ENCODE results near the gene DIDO1.
"Not testable (repeated sequence)": the region's sequence is repeated elsewhere in the genome, so short reads cannot be mapped to it uniquely, and the experiment has no call there.

Gene DIDO1

GRCh38 chr20:62854121-62854520 is 72.2 kb downstream of the DIDO1 start:
- no peak for DNase-seq (ENCODE audit: low spot score)

GRCh38 chr20:62853304-62853703 is 73.0 kb downstream of the DIDO1 start:
- not testable (repeated sequence) for DNase-seq (ENCODE audit: low spot score)

DNA sequence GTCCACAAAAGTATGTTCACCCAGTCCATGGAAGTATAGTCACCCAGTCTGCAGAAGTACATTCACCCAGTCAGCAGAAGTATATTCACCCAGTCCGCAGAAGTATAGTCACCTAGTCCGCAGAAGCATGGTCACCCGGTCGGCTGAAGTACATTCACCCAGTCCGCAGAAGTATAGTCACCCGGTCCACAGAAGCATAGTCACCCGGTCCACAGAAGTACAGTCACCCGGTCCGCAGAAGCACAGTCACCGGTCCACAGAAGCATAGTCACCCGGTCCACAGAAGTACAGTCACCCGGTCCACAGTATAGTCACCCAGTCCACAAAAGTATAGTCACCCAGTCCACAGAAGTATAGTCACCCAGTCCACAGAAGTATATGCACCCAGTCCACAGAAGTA is 73.5 kb downstream of the DIDO1 start:
- no peak for DNase-seq (ENCODE audit: low spot score)

DNA sequence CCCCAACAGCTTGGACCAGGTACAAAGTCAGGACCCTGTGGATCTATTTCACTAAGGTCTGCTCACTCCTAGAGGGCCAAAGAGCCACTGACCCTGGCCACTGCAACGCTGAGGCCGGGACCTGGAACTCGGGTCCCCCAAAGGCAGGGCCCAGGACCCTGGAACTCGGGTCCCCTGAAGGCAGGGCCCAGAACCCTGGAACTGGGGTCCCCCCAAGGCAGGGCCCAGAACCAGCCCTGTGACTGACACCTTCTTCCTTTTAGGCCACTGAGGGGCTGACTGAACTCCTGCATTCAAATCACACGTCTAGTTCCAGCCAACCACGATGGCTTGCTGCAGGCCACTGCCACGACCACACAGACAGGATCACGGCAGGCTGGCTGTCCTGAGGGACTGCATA is 74.1 kb downstream of the DIDO1 start:
- DNase-seq (ENCODE audit: low spot score), result no peak

- no peak for DNase-seq (ENCODE audit: low spot score)
These were observed 75.9 kb downstream of the DIDO1 start for GRCh38 chr20:62850333-62850974.

DNA sequence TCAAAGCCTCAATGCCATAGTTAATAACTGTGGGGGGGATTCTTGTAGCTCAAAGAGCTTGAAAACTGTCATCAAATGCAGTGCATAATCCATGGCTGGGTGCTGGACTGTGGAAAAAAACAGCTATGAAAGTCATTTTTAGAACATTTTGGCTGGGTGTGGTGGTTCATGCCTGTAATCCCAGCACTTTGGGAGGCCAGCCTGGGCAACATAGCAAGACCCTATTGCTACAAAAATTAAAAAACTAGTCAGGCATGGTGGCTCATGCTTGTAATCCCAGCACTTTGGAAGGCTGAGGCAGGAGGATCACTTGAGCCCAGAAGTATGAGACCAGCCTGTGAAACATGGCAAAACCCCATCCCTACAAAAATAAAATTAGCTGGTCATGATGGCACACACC is 76.9 kb downstream of the DIDO1 start:
- DNase-seq (ENCODE audit: low spot score), result no peak

DNA sequence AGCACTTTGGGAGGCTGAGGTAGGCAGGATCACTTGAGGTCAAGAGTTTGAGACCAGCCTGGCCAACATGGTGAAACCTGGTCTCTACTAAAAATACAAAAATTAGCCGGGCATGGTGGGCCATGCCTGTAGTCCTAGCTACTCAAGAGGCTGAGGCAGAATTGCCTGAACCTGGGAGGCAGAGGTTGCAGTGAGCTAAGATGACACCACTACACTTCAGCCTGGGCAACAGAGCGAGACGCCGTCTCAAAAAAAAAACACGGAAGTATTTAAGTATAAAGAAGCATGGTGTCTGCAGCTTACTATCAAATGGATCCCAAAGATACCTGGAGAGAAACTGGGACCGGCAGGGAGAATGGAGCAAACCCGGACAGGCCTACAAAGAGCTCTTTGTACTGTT is 77.4 kb downstream of the DIDO1 start:
- not testable (repeated sequence) for DNase-seq (ENCODE audit: low spot score)

- DNase-seq (ENCODE audit: low spot score), result no peak
These were observed 80.0 kb downstream of the DIDO1 start for GRCh38 chr20:62846166-62846890.

- DNase-seq (ENCODE audit: low spot score), result no peak
These were observed 80.7 kb downstream of the DIDO1 start for GRCh38 chr20:62845416-62846160.

GRCh38 chr20:62844182-62844581 is 82.1 kb downstream of the DIDO1 start:
- DNase-seq (ENCODE audit: low spot score), result no peak

- DNase-seq (ENCODE audit: low spot score), result no peak
These were observed 82.6 kb downstream of the DIDO1 start for GRCh38 chr20:62843656-62844055.

- no peak for DNase-seq (ENCODE audit: low spot score)
These were observed 84.5 kb downstream of the DIDO1 start for GRCh38 chr20:62841705-62842212.

DNA sequence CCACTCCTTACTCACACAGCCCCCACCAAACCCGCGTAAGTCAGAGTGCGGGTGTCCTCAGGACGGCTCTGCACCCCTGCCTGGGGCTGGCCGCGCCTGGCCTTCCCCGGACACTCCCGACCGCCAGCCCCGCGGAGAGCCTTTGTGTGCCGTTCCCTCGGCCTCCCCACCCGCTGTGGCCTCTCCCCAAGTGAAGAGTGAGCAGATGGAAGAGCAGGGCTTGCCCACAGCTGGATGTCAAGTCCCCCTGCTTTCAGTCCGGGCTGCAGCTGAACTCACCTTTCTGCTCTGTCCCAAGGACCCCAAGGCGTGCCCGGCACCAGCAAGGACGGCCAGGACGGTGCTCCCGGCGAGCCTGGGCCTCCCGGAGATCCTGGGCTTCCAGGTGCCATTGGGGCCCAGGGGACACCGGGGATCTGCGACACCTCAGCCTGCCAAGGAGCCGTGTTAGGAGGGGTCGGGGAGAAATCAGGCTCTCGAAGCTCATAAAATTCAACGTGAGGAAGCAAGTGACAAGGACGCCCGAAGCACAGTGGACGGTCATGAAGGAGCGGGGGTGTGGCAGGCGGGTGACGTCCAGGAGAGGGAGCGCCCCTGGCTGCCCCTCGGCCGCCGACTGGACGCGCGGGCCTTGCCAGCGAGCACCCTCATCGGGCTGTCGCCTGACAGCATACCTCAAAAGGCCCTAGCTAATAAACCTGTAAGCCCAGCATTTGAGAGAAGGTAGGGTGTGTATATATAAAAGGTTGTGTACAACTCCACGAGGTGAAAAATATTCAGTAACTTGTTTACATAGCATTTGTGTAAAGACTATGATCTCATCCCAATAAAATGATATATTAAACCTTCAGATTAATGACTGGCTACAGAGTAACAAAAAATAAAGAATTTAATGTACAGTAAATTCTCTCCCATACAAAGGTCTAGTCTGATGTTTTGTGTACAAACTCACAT is 85.8 kb downstream of the DIDO1 start:
- no peak for DNase-seq (ENCODE audit: low spot score)

DNA sequence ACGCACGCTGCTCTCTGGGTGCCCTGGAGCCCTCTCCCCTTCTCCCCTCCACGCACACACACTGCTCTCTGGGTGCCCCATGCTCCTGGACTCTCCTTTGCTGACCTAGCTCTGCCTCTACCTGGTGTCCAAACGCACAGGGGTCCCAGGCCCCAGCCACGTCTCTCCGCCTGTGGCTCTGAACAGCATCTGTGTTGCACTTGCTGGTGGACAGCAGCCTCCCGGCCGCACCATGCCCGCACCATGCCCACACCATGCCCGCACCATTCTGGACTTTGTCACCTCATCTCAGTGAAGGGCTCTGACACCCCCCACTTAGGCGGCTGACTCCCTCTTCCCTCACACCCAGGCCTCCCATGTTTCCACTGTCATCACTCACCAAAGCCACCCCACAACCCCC is 86.5 kb downstream of the DIDO1 start:
- no peak for DNase-seq (ENCODE audit: low spot score)

GRCh38 chr20:62839261-62839660 is 87.0 kb downstream of the DIDO1 start:
- DNase-seq (ENCODE audit: low spot score), result no peak

- DNase-seq (ENCODE audit: low spot score), result no peak
These were observed 88.0 kb downstream of the DIDO1 start for GRCh38 chr20:62838128-62838891.

DNA sequence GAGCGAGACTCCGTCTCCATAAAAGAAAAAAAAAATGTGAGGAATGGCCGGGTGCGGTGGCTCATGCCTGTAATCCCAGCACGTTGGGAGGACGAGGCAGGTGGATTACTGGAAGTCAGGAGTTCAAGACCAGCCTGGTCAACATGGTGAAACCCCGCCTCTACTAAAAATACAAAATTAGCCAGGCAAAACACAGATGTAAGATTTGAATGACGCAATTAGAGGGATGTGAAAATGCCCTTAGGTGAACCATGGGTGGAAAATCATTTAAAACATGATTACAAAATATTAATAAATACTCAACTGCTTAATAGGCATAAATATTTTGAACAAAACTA is 88.5 kb downstream of the DIDO1 start:
- DNase-seq (ENCODE audit: low spot score), result no peak

DNA sequence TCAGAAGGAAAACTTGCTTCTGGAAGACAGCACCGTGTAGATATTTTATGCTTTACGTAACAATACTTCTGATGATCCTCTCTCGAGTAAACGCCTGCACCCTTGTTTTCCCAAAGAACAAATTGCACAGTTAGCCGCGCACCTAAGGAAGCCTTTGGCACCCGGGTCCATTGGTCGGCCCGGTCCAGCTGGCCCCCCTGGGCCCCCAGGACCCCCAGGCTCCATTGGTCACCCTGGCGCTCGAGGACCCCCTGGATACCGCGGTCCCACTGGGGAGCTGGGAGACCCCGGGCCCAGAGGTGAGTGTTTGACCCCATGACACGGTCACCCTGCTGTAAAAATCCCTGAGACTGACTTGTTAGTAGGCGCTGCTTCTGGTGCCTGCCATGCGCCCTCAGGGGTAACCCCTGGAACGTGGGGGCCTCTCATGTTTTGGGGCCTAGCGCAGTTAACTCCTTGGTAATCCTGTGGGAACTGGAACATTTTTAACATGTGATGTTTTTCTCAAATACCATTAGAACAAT is 89.3 kb downstream of the DIDO1 start:
- DNase-seq (ENCODE audit: low spot score), result no peak

GRCh38 chr20:62835931-62836861 is 90.1 kb downstream of the DIDO1 start:
- DNase-seq (ENCODE audit: low spot score), result no peak

Measured in COLO829 (cell line).